Tibial artery (tissue), 4 donors: Measurements from ENCODE around the gene SRMS.
A peak's percentile ranks its signal among the peaks of the same experiment; 100 is the strongest.

Experiments used
- DNase-seq, 2 donors: peaks; one replicate each; pipeline ENCODE4 v3.0.0-alpha.2; 2019
- H3K27ac ChIP-seq, 2 donors: fragments of 200-600 bp; sonication (generic) in 1 of 2; 1 replicate in 1 of 2; 2 replicates in 1 of 2; pipeline ENCODE4 v1.5.1; 2018 to 2019; ENCODE audit warnings: mild to moderate bottlenecking in 1 of 2
- H3K27me3 ChIP-seq, 2 donors: fragments of 200-600 bp; sonication (generic) in 1 of 2; one replicate each; pipeline versions ENCODE4 v1.5.1 to v1.6.0; 2016 to 2019
- H3K36me3 ChIP-seq, 3 donors: fragments of 200-600 bp; sonication (generic) in 2 of 3; one replicate each; pipeline ENCODE4 v1.5.1; 2016 to 2019; ENCODE audit warnings: mild to moderate bottlenecking in 2 of 3
- H3K4me1 ChIP-seq, 4 donors: fragments of 200-600 bp; sonication (generic) in 2 of 4; 1 replicate in 3 of 4; 2 replicates in 1 of 4; pipeline ENCODE4 v1.5.1; 2016 to 2019
- H3K4me3 ChIP-seq, 2 donors: fragments of 200-600 bp; sonication (generic) in 1 of 2; 1 replicate in 1 of 2; 2 replicates in 1 of 2; pipeline ENCODE4 v1.5.1; 2018 to 2019; ENCODE audit warnings: mild to moderate bottlenecking in 2 of 2
- H3K9me3 ChIP-seq, 3 donors: fragments of 200-600 bp; sonication (generic) in 1 of 3; one replicate each; pipeline ENCODE4 v1.5.1; 2016 to 2019
- intact Hi-C: fragments of 100-400 bp; cut with DNase I; formaldehyde crosslinking; loops from one replicate; pipeline ENCODE4 v1.15.0; 2023; ENCODE audit warnings: low total_unique reads
- TF ChIP-seq, protein P1 (sequence below), 2 experiments: fragments of 200-600 bp in 1 of 2; fragments of 450-650 bp in 1 of 2; IDR thresholded peaks; one replicate each; pipeline ENCODE4 v1.5.1; 2017 to 2019; ENCODE audit warnings: antibody characterized with exemption in 2 of 2, mild to moderate bottlenecking in 1 of 2, moderate library complexity in 1 of 2

The SRMS gene

DNA sequence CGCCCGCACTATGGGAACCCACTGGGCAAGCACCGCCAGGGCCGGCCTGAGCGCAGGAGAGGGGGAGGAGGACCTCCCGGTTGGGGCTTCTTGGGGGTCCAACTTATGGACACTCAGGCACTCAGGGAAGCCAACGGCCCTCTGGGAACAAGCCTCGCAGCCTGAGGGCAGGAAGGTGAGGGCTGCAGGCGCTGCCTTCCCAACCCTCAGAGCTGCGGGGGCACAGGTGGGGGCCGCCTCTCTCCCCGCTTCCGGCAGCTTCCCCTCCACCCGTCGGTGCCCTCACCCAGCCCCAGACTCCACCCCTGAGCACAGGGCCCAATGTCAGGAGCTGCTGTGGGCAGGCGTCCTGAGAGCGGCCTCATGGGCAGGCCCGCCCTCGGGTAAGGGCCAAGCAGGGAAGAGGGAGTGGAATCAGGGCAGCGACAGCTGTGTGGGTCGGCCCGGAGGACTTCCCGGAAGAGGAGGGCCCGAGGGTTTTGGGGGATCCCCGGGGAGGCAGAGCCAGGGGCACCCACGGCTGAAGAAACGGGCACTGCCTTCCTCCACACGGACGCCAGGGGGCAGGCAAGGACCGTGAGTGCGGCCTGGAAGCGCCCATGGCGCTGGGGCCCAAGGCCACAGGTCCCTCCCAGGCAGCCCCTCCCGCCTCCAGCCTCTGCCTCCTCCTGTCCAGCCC is 9.9 kb downstream of the SRMS start:
- no peak overlapping the region for H3K27ac ChIP-seq
- H3K4me1 ChIP-seq: peaks cover 0 to 36% (median 8%) of the 10 kb centered on the region in 4 donors
- TF ChIP-seq, protein P1, sequence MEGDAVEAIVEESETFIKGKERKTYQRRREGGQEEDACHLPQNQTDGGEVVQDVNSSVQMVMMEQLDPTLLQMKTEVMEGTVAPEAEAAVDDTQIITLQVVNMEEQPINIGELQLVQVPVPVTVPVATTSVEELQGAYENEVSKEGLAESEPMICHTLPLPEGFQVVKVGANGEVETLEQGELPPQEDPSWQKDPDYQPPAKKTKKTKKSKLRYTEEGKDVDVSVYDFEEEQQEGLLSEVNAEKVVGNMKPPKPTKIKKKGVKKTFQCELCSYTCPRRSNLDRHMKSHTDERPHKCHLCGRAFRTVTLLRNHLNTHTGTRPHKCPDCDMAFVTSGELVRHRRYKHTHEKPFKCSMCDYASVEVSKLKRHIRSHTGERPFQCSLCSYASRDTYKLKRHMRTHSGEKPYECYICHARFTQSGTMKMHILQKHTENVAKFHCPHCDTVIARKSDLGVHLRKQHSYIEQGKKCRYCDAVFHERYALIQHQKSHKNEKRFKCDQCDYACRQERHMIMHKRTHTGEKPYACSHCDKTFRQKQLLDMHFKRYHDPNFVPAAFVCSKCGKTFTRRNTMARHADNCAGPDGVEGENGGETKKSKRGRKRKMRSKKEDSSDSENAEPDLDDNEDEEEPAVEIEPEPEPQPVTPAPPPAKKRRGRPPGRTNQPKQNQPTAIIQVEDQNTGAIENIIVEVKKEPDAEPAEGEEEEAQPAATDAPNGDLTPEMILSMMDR (IDR thresholded peaks at IDR 0.05): peak; percentile 95 to 96
- intact Hi-C loops: loop anchor here (1.0 to 10.0 kb wide), 2 partner anchors 327 to 437 kb away; partner anchors contain the start of genes ABHD16B and TPD52L2
- H3K4me3 ChIP-seq: peak overlapping the region; percentile 9 to 10
- no peaks in the 10 kb centered on the region for H3K36me3 ChIP-seq
- peak; percentile 75 to 87 for DNase-seq
- H3K27me3 ChIP-seq: peaks cover 0 to 81% of the 10 kb centered on the region in 2 donors
- no peaks in the 10 kb centered on the region for H3K9me3 ChIP-seq

DNA sequence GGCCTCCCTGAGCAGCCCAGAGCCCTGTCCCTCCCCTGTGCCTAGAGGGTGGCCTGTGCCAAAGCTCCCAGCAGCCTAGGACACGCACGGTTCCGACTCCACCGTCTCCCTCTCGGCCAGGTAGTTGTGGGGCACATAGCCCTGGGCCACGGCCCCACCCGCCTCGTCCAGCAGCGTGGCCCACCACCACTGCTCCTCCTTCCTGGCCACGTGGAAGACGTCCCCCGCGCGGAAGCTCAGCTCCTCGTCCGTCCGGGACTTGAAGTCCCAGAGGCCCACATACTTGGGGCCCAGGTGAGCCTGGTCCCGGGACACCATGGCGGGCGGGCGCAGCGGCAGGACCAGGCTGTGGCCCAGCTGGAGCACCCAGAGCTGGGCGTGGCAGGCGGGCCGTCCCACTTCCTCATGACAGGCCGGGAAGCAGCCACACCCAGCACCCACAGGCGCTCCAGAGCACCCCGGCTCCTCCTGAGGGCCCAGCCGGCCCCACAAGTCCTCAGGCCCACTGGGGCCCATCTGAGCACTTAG is 10.5 kb downstream of the SRMS start, which contains the start of gene PTK6:
Gene PTK6, minus strand, starts transcription at position 380 of the 528 bp plus-strand sequence. Its CDS starts 62 bp downstream, at position 318.
- Histone ChIP-seq H3K4me1 (peaks cover 0 to 36% (median 8%) of the 10 kb centered on the region in 4 donors), H3K27ac (no peak within 1 kb of the TSS), H3K9me3 (no peaks in the 10 kb centered on the region), H3K27me3 (peaks cover 0 to 86% of the 10 kb centered on the region in 2 donors), H3K36me3 (no peaks in the 10 kb centered on the region), H3K4me3 (peak within 1 kb of the TSS; percentile 9 to 10)
- intact Hi-C loops: loop anchor here (10.0 kb wide), 1 partner anchor 328 kb away; the partner anchor contains the start of genes ABHD16B and TPD52L2
- TF ChIP-seq, protein P1 (IDR thresholded peaks at IDR 0.05): no peak
- DNase-seq: peak in 1 of 2 donors; percentile 45

DNA sequence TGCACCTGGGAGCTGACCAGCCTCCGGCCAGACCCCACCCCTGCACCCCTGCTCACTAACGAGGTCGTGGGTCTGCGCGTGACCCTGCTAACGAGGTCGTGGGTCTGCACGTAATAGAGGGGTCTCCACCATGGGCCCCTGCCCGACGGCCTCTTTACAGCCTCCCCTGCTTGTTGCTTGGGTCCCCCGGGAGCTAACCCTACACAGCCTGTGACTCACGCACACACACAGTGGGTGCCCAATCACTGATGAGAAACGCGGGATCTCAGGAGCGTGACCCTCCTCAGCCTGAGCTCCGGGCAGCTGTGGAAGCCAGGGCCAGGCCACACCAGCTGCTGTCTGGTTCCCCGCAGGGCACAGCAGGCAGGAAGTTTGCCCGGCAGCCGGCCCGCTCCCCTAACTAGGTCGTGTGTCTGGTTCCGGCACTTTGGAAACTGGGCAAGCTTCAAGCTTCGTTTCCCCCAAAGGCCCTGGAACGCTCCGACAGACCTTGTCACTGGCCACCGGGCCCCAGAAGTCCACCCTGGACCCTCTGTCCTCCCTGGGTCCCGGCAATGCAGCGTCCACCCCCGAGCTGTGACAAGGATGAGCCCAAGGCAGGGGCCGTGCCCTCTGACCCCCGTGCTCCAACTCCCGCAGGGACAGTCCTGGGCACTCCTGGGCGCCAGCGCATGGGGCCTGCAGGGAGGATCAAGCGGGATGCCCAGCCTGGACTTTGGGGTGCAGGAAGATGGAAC is 11.1 kb downstream of the SRMS start:
- TF ChIP-seq, protein P1 (IDR thresholded peaks at IDR 0.05): no peak
- Histone ChIP-seq H3K4me1 (peaks cover 0 to 36% (median 8%) of the 10 kb centered on the region in 4 donors), H3K27me3 (peaks cover 0 to 82% of the 10 kb centered on the region in 2 donors), H3K4me3 (no peak overlapping the region), H3K36me3 (no peaks in the 10 kb centered on the region), H3K27ac (no peak overlapping the region), H3K9me3 (no peaks in the 10 kb centered on the region)
- DNase-seq: no peak
- intact Hi-C loops: loop anchor here (10.0 kb wide), 1 partner anchor 328 kb away; the partner anchor contains the start of genes ABHD16B and TPD52L2

DNA sequence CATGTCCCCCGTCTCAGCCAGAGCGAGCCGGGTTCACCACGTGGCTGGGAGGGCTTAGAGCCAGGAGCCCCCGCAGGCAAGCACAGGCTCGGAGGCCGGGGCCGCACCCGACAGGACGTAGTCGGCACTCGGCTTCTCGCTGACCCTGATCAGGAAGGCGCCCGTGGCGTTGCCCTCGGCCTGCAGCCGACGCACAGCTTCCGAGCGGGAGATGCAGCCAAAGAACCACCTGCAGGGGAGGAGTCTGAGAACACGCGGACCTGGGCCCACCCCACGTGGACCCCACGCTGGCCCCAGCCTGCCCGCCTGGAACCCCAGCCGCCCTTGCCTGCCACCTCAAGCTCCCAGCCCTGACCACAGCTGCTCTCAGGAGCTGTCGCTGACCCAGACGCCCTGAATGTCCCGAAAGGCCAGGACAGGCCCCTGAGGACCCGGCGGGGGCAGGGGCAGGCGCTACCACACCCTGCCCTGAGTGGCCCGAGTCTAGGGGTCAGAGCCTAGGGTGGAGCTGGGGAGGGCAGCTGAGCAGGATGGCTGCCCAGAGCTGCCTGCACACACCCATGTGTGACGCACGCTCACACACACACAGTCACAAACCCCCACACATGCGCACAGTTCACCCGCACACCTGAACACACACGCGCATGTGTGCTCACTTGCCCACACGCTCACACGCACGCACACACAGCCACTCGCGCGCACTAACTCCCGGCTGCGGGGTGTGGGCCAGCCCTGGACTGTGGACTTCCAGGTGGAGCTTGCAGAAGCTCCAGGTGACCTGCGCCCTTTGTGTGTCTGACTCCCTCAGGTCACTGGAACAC is 12.5 kb downstream of the SRMS start:
- H3K27me3 ChIP-seq: peaks cover 0 to 79% of the 10 kb centered on the region in 2 donors
- TF ChIP-seq, protein P1 (IDR thresholded peaks at IDR 0.05): no peak
- H3K36me3 ChIP-seq: no peaks in the 10 kb centered on the region
- H3K9me3 ChIP-seq: no peaks in the 10 kb centered on the region
- no peak overlapping the region for H3K4me3 ChIP-seq
- DNase-seq: no peak
- H3K27ac ChIP-seq: no peak overlapping the region
- intact Hi-C loops: loop anchor here (10.0 kb wide), 1 partner anchor 330 kb away; the partner anchor contains the start of genes ABHD16B and TPD52L2
- peaks cover 0 to 36% (median 8%) of the 10 kb centered on the region in 4 donors for H3K4me1 ChIP-seq

DNA sequence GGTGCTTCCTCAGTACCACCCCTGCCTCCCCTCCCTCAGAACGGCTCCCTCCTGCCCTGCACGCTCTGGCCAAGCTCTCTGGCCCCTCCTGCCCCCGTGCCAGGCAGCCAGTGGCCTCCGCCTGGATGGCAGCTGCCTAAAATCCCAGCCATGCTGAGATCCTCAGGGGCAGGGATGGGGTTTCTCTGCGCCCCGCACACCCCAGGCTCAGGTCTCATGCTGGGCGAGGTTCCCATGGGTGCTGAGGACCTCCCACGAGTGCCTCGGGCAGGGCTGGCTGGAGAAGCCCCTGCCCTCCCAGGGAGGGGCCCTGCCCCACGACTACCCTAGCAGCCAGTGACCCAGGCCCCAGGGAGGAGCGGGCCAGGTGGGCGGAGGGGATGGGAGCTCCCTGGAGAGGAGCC is 13.1 kb downstream of the SRMS start:
- Histone ChIP-seq H3K9me3 (no peaks in the 10 kb centered on the region), H3K4me3 (no peak overlapping the region), H3K4me1 (peaks cover 0 to 36% (median 8%) of the 10 kb centered on the region in 4 donors), H3K36me3 (no peaks in the 10 kb centered on the region), H3K27me3 (peaks cover 0 to 73% of the 10 kb centered on the region in 2 donors), H3K27ac (no peak overlapping the region)
- intact Hi-C loops: loop anchor here (10.0 kb wide), 1 partner anchor 330 kb away; the partner anchor contains the start of genes ABHD16B and TPD52L2
- TF ChIP-seq, protein P1 (IDR thresholded peaks at IDR 0.05): no peak
- no peak for DNase-seq
